GM18867 (cell line): Measurements from ENCODE around the gene NAXE.
"Not testable (repeated sequence)": the region's sequence is repeated elsewhere in the genome, so short reads cannot be mapped to it uniquely, and the experiment has no call there.

Experiments used
- ATAC-seq: cut with Tn5 transposase; IDR thresholded peaks from one replicate; pipeline ENCODE4 v1.9.1; 2021; ENCODE audit warnings: mild to moderate bottlenecking, moderate library complexity; ENCODE audit not compliant: unreplicated experiment

NAXE gene

GRCh38 chr1:156592910-156593660, 1.5 kb downstream of the NAXE start:
- no peak for ATAC-seq

DNA sequence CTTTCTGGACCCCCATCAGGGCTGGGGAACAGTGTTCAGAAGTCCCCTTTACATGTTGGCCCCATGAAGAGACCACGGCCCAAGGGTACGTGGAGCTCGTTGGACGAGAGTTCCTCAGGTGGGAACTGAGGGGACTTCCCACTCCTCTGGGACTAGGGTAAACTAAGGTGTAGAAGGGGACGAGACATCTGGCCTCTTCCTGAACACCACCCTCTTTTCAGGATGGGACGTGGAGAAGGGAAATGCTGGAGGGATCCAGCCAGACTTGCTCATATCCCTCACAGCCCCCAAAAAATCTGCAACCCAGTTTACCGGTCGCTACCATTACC, 2.0 kb downstream of the NAXE start:
- no peak for ATAC-seq

DNA sequence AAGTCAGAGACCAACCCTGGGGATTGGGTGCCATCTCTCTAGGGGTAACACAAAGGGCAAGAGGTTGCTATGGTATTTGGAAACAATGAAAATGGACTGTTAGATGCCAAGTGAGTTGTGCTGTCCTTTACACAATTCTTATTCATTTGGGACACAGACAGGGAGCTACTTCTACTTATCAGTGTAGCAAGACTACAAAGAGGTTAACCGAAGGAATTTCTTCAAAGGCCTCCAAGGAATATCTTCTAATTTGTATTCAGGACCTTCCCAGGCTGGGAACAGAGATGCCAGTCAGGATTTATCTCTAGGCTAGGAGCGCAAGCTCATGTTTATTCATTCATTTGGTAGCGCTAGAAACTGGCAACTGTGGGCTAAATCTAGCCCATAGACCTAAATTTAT, 2.6 kb downstream of the NAXE start:
- no peak for ATAC-seq

- ATAC-seq: no peak
These were observed 3.4 kb downstream of the NAXE start for GRCh38 chr1:156595016-156595415.

GRCh38 chr1:156596426-156596825, 4.8 kb downstream of the NAXE start:
- ATAC-seq: no peak

DNA sequence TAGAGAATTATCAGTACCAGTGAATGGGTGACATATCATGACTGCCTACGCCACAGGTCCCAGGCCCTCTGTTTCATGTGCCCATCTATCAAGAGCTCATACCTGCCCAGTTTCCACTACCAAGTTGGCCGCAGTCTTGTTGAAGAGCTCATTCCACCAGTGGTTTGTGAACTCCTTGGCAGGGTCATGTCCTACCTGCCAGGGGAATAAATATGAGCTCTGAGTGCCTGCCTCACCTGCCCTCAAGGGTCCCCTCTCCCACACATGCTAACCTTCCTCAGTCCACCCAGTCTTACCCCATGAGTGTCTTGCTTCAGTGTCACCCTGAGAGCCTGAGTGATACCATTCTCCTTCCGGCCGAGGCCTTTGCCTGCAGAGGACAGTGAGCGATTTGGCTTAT, 6.5 kb downstream of the NAXE start:
- no peak for ATAC-seq

DNA sequence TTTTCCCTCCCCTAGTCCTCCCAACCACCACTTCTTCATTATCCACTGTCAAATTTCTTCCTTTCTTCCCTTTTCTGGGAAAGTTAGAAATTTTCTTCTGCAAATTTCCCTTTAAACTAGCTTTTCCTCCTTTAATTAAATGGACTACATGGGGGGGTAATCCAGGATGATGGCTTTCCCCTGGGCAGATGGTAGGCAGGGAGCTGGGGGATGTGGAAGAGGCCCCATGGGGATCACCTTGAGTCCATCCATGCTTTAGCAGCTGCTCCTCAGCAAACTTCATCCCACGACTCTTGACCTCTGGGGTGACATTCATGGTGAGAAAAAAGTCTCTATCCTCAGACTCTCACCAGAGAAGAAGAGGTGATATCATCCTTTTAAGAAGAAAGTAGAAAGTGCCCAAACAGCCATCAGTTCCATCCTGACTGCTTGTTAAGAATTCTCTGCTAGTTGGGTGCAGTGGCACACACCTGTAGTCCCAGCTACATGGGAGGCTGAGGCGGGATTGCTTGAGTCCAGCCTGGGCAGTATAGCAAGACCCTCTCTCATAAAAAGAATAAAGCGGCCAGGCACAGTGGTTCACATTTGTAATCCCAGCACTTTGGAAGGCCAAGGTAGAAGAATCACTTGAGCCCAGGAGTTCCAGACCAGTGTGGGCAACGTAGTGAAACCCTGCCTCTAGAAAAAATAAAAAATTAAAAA, 7.3 kb downstream of the NAXE start:
- ATAC-seq: no peak

DNA sequence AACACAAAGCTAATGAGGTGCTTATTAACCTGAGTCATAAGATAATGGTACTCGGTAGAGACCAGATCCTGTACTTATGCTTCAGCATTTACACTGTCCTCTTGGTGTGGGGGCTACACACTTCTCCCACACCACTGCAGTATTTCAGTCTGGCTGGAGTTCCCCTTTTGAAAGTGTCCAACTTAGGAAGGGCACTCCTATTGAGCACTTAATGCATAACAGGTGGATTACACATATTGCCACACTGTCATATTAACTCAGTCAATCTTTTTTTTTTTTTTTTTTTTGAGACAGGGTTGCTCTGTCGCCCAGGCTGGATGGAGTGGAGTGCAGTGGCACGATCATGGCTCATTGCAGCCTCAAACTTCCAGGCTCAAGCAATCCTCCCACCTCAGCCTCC, 8.2 kb downstream of the NAXE start:
- no peak for ATAC-seq

GRCh38 chr1:156600733-156601121, 9.2 kb downstream of the NAXE start:
- ATAC-seq: no peak

DNA sequence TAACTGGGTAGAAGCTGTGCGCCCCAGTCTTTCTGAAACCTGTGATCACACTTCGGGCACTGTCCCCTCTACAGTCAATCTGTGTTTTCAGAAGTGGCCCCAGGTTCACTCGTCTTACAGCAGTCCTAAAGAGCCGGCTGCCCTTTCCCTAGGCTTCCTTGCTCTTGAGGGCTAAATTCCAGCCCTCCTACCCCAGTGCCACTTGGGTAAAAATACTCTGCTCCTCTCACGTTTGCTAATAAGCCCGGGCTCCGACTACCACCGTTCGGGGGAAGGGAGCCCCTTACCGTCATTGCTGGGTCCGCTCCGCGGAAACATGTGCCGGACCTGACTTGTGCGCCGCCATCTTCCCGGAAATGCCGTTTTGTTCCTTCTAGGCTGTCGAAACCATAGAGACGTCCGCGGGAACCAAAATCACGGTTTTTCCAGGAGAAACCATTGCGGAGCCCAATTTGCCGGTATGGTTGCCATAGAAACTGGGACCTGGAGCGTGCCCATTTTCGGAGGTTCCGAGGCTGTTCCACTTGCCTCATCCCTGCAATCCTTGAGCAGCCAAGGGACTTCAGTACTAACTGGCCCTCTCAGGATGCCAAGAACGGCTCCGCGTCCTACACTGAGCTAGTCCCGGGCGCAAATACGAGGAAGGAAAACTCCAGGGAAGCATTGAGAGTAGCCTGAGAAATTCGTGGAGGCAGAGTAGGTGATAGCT, 9.7 kb downstream of the NAXE start, which contains the start of gene GPATCH4:
TSS of gene GPATCH4 (minus strand) at position 358 of the 709 bp plus-strand sequence.
- ATAC-seq: peak; percentile 67

DNA sequence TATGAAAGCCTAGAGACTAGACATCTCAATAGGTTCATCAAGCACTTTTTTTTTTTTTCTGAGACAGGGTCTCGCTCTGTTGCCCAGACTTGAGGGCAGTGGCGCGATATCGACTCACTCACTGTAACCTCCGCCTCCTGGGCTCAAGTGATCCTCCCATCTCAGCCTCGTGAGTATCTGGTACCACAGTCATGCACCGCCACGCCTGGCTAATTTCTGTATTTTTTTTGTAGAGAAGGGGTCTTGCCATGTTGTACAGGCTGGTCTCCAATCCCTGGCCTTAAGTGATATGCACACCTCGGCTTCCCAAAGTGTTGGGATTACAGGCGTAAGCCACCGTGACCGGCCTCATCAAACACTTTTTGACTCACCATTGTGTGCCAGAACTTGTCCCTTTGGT, 10.3 kb downstream of the NAXE start:
- peak; percentile 29 for ATAC-seq

DNA sequence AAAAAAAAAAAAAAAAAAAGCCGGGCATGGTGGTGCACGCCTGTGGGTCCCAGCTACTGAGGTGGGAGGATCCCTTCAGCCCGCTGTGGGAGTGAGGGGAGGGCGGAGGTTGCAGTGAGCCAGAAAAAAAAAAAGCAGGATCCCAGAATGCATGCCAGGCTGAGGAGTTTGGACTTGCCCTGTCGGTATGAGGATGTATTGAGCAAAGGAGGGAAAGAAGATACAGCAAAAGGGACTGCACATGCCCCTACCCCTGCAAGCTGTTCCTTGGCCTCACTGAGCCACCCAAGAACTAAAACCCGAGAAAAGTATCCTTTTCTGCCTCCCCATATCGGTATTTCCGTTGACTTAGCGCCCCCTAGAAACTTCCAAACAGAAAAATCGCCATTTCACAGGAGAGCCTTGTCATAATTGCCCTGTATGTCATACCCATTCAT, 11.0 kb downstream of the NAXE start:
- no peak for ATAC-seq

DNA sequence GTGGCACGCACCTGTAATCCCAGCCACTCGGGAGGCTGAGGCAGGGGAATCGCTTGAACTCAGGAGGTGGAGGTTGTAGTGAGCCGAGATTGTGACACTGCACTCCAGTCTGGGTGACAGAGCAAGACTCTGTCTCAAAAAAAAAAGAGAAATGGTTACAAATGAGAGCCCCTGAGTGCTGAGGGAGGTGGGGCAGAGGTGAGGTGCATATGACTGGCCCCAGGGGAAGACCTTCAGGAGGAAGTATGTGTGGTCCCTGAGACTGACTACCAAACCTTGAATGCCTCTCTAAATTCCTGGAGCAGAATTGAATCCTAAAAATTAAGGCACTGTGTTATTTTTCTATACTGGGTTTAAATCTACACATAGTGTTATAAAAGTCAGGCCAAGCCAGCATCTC, 15.8 kb downstream of the NAXE start:
- not testable (repeated sequence) for ATAC-seq

- ATAC-seq: peak; percentile 68
These were observed 16.6 kb downstream of the NAXE start for GRCh38 chr1:156608036-156608674.

DNA sequence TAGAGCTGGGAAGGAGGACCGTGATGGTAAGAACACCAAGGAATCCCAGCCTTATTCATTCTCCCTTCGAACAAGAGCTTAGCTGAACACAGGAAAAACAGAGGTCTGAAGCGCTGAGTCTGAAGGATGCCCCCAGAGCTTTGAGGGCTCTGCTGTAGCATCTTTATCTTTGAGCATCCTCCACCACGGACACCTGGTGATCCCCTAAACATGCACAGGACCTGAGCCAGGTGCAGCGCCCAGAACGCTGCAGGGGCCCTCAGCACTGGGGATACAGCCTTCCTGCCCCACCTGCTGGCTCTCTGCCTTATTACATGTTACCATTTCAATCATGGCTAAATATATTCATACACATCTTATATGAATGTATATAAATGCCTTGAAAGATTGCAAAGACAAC, 17.4 kb downstream of the NAXE start:
- ATAC-seq: no peak

GRCh38 chr1:156610072-156610471, 18.5 kb downstream of the NAXE start:
- ATAC-seq: not testable (repeated sequence)

GRCh38 chr1:156612666-156613065, 21.1 kb downstream of the NAXE start:
- no peak for ATAC-seq

GRCh38 chr1:156615946-156616345, 24.4 kb downstream of the NAXE start:
- ATAC-seq: no peak

DNA sequence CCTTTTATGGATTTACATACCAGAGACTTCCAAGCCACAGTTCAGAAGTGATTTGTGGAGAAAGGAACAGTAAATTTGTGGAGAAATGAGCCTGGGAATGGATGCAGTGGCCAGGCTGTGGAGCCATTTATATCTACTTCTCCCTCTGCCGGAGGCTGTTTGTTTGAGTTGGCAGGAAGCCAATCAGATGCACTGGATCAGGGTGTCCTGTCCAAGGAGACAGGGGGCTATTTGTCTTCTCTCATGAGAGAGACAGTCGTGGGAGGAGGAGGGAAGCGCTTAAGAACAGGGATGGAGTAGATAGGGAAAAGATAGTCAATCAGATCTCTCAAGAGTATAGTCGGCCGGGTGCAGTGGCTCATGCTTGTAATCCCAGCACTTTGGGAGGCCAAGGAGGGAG, 24.9 kb downstream of the NAXE start:
- no peak for ATAC-seq

- no peak for ATAC-seq
These were observed 27.4 kb downstream of the NAXE start, which contains the start of gene HAPLN2 for GRCh38 chr1:156618853-156619581. Gene HAPLN2, plus strand, starts transcription at chr1:156619415. Its CDS starts 4,076 bp downstream, at chr1:156623491.

- ATAC-seq: no peak
These were observed 28.0 kb downstream of the NAXE start for GRCh38 chr1:156619582-156619955.
